Measurements from ENCODE around the gene SLC38A3. TPM values are rescaled to one million over a fixed set of nuclear protein-coding genes. Genes with fewer than 3 reads are reported as not detected.
"Not testable (repeated sequence)": the region's sequence is repeated elsewhere in the genome, so short reads cannot be mapped to it uniquely, and the experiment has no call there.

The SLC38A3 gene
- total RNA-seq, 2 experiments from 2014 or later, result not detected

GRCh38 chr3:50211368-50211717, 6.3 kb downstream of the SLC38A3 start:
- not testable (repeated sequence) for H3K9me3 Mint-ChIP-seq; H3K36me3 Mint-ChIP-seq (ENCODE audit: low read depth); H3K4me1 Mint-ChIP-seq; H3K27ac Mint-ChIP-seq; H3K4me3 Mint-ChIP-seq; DNase-seq
- CTCF ChIA-PET, result interaction anchor here (1.4 to 4.4 kb wide), 4 partner anchors 16 to 113 kb away, joined by 3 to 18 read pairs (median 4); partner anchors contain the start of gene GNAT1
- H3K27me3 Mint-ChIP-seq, result peaks cover 18% of the 10 kb centered on the region
- POLR2A ChIA-PET, result interaction anchor here (0.8 to 1.4 kb wide), 3 partner anchors 8 to 10 kb away, joined by 3 to 4 read pairs (median 3); no protein-coding TSS in a partner anchor

GRCh38 chr3:50211930-50212329, 6.9 kb downstream of the SLC38A3 start:
- ChIA-PET POLR2A (interaction anchor here (0.8 kb wide), 1 partner anchor 9 kb away, joined by 4 read pairs; no protein-coding TSS in a partner anchor), CTCF (interaction anchor here (0.5 to 4.4 kb wide), 4 partner anchors 17 to 35 kb away, joined by 3 to 18 read pairs (median 4); partner anchors contain the start of gene GNAT1)
- Mint-ChIP-seq H3K36me3 (ENCODE audit: low read depth) (no peaks in the 10 kb centered on the region), H3K4me1 (no peaks in the 10 kb centered on the region), H3K9me3 (no peaks in the 10 kb centered on the region), H3K27ac (no peak overlapping the region), H3K4me3 (no peak overlapping the region), H3K27me3 (peaks cover 13% of the 10 kb centered on the region)
- no peak for DNase-seq

- ChIA-PET CTCF (interaction anchor here (0.5 to 4.4 kb wide), 3 partner anchors 18 to 22 kb away, joined by 3 to 18 read pairs (median 5); partner anchors contain the start of gene GNAT1), POLR2A (no interaction called here)
- Mint-ChIP-seq H3K27ac (no peak overlapping the region), H3K4me3 (no peak overlapping the region), H3K9me3 (no peaks in the 10 kb centered on the region), H3K36me3 (ENCODE audit: low read depth) (no peaks in the 10 kb centered on the region), H3K27me3 (peaks cover 9% of the 10 kb centered on the region), H3K4me1 (no peaks in the 10 kb centered on the region)
- no peak for DNase-seq
These were observed 7.4 kb downstream of the SLC38A3 start for GRCh38 chr3:50212502-50212901.

- Mint-ChIP-seq H3K4me1 (no peaks in the 10 kb centered on the region), H3K27me3 (peaks cover 5% of the 10 kb centered on the region), H3K27ac (no peak overlapping the region), H3K9me3 (no peaks in the 10 kb centered on the region), H3K4me3 (no peak overlapping the region), H3K36me3 (ENCODE audit: low read depth) (no peaks in the 10 kb centered on the region)
- POLR2A ChIA-PET, result no interaction called here
- DNase-seq, result no peak
- CTCF ChIA-PET, result interaction anchor here (1.9 to 4.4 kb wide), 2 partner anchors 18 to 21 kb away, joined by 5 to 18 read pairs; partner anchors contain the start of gene GNAT1
These were observed 7.9 kb downstream of the SLC38A3 start for GRCh38 chr3:50212971-50213370.

- no peak overlapping the region for H3K4me3 Mint-ChIP-seq
- POLR2A ChIA-PET, result no interaction called here
- H3K36me3 Mint-ChIP-seq (ENCODE audit: low read depth), result no peaks in the 10 kb centered on the region
- H3K27ac Mint-ChIP-seq, result no peak overlapping the region
- no peak for DNase-seq
- H3K27me3 Mint-ChIP-seq, result peaks cover 5% of the 10 kb centered on the region
- CTCF ChIA-PET, result no interaction called here
- no peaks in the 10 kb centered on the region for H3K9me3 Mint-ChIP-seq
- no peaks in the 10 kb centered on the region for H3K4me1 Mint-ChIP-seq
These were observed 8.3 kb downstream of the SLC38A3 start for GRCh38 chr3:50213373-50213772.

GRCh38 chr3:50214824-50215223, 9.8 kb downstream of the SLC38A3 start:
- H3K4me3 Mint-ChIP-seq, result no peak overlapping the region
- POLR2A ChIA-PET, result no interaction called here
- no peak for DNase-seq

GRCh38 chr3:50215529-50215928, 10.5 kb downstream of the SLC38A3 start:
- ChIA-PET CTCF (interaction anchor here (0.6 to 2.9 kb wide), 3 partner anchors 10 to 25 kb away, joined by 3 to 9 read pairs (median 5); no protein-coding TSS in a partner anchor), POLR2A (no interaction called here)
- DNase-seq, result no peak
- Mint-ChIP-seq H3K4me1 (no peaks in the 10 kb centered on the region), H3K4me3 (no peak overlapping the region), H3K9me3 (no peaks in the 10 kb centered on the region), H3K36me3 (ENCODE audit: low read depth) (no peaks in the 10 kb centered on the region), H3K27ac (no peak overlapping the region), H3K27me3 (peaks cover 1% of the 10 kb centered on the region)

More at GRCh38 chr3:50214824-50215223, 9.8 kb downstream of the SLC38A3 start:
- Mint-ChIP-seq H3K27ac (no peak overlapping the region), H3K9me3 (no peaks in the 10 kb centered on the region), H3K36me3 (ENCODE audit: low read depth) (no peaks in the 10 kb centered on the region), H3K4me1 (no peaks in the 10 kb centered on the region), H3K27me3 (peaks cover 1% of the 10 kb centered on the region)
- CTCF ChIA-PET, result interaction anchor here (2.9 kb wide), 1 partner anchor 11 kb away, joined by 9 read pairs; no protein-coding TSS in a partner anchor

- Mint-ChIP-seq H3K36me3 (ENCODE audit: low read depth) (no peaks in the 10 kb centered on the region), H3K4me1 (peaks cover 5% of the 10 kb centered on the region), H3K27me3 (peaks cover 1% of the 10 kb centered on the region), H3K9me3 (no peaks in the 10 kb centered on the region), H3K4me3 (no peak overlapping the region), H3K27ac (no peak overlapping the region)
- POLR2A ChIA-PET, result no interaction called here
- CTCF ChIA-PET, result interaction anchor here (1.3 to 5.5 kb wide), 3 partner anchors 8 to 29 kb away, joined by 4 to 56 read pairs (median 9); no protein-coding TSS in a partner anchor
- DNase-seq, result no peak
These were observed 12.6 kb downstream of the SLC38A3 start for GRCh38 chr3:50217681-50218080.

- Mint-ChIP-seq H3K36me3 (ENCODE audit: low read depth) (no peaks in the 10 kb centered on the region), H3K27ac (no peak overlapping the region), H3K4me3 (no peak overlapping the region), H3K9me3 (no peaks in the 10 kb centered on the region), H3K27me3 (peaks cover 4% of the 10 kb centered on the region), H3K4me1 (peaks cover 5% of the 10 kb centered on the region)
- ChIA-PET CTCF (interaction anchor here (1.3 to 5.5 kb wide), 3 partner anchors 24 to 28 kb away, joined by 4 to 56 read pairs (median 20); no protein-coding TSS in a partner anchor), POLR2A (interaction anchor here (1.0 to 1.4 kb wide), 2 partner anchors 7 to 28 kb away, joined by 3 read pairs; no protein-coding TSS in a partner anchor)
- DNase-seq, result no peak
These were observed 13.4 kb downstream of the SLC38A3 start for GRCh38 chr3:50218448-50218847.

GRCh38 chr3:50219285-50219684, 14.2 kb downstream of the SLC38A3 start:
- Mint-ChIP-seq H3K4me3 (no peak overlapping the region), H3K36me3 (ENCODE audit: low read depth) (no peaks in the 10 kb centered on the region), H3K27me3 (peaks cover 7% of the 10 kb centered on the region), H3K9me3 (no peaks in the 10 kb centered on the region), H3K27ac (no peak overlapping the region), H3K4me1 (peaks cover 5% of the 10 kb centered on the region)
- POLR2A ChIA-PET, result interaction anchor here (1.0 to 1.4 kb wide), 3 partner anchors 8 to 307 kb away, joined by 3 read pairs; no protein-coding TSS in a partner anchor
- DNase-seq, result no peak
- CTCF ChIA-PET, result interaction anchor here (1.0 to 5.5 kb wide), 3 partner anchors 25 to 39 kb away, joined by 3 to 56 read pairs (median 20); no protein-coding TSS in a partner anchor

- Mint-ChIP-seq H3K4me1 (peaks cover 5% of the 10 kb centered on the region), H3K4me3 (no peak overlapping the region), H3K36me3 (ENCODE audit: low read depth) (no peaks in the 10 kb centered on the region), H3K27me3 (peaks cover 11% of the 10 kb centered on the region), H3K9me3 (no peaks in the 10 kb centered on the region), H3K27ac (no peak overlapping the region)
- ChIA-PET CTCF (interaction anchor here (1.0 to 5.5 kb wide), 4 partner anchors 26 to 100 kb away, joined by 3 to 56 read pairs (median 12); no protein-coding TSS in a partner anchor), POLR2A (interaction anchor here (0.7 to 1.4 kb wide), 4 partner anchors 8 to 117 kb away, joined by 3 to 4 read pairs (median 4); no protein-coding TSS in a partner anchor)
- DNase-seq, result no peak
These were observed 15.0 kb downstream of the SLC38A3 start for GRCh38 chr3:50220109-50220508.

GRCh38 chr3:50221051-50221410, 16.0 kb downstream of the SLC38A3 start:
- POLR2A ChIA-PET, result interaction anchor here (0.7 to 1.3 kb wide), 5 partner anchors 9 to 101 kb away, joined by 3 to 4 read pairs (median 3); no protein-coding TSS in a partner anchor
- H3K4me1 Mint-ChIP-seq, result peaks cover 11% of the 10 kb centered on the region
- H3K27ac Mint-ChIP-seq, result no peak overlapping the region
- CTCF ChIA-PET, result interaction anchor here (1.2 to 5.5 kb wide), 3 partner anchors 26 to 101 kb away, joined by 3 to 56 read pairs (median 20); no protein-coding TSS in a partner anchor
- no peaks in the 10 kb centered on the region for H3K36me3 Mint-ChIP-seq (ENCODE audit: low read depth)
- H3K27me3 Mint-ChIP-seq, result peaks cover 16% of the 10 kb centered on the region
- H3K9me3 Mint-ChIP-seq, result no peaks in the 10 kb centered on the region
- H3K4me3 Mint-ChIP-seq, result no peak overlapping the region
- no peak for DNase-seq

GRCh38 chr3:50221411-50222168, 16.5 kb downstream of the SLC38A3 start:
- H3K4me1 Mint-ChIP-seq, result peaks cover 13% of the 10 kb centered on the region
- H3K27ac Mint-ChIP-seq, result peak overlapping the region; percentile 16
- ChIA-PET CTCF (interaction anchor here (1.0 to 5.5 kb wide), 3 partner anchors 25 to 41 kb away, joined by 3 to 56 read pairs (median 20); no protein-coding TSS in a partner anchor), POLR2A (interaction anchor here (0.7 to 1.3 kb wide), 4 partner anchors 10 to 101 kb away, joined by 3 to 4 read pairs (median 3); no protein-coding TSS in a partner anchor)
- no peaks in the 10 kb centered on the region for H3K36me3 Mint-ChIP-seq (ENCODE audit: low read depth)
- peaks cover 15% of the 10 kb centered on the region for H3K27me3 Mint-ChIP-seq
- no peaks in the 10 kb centered on the region for H3K9me3 Mint-ChIP-seq
- H3K4me3 Mint-ChIP-seq, result no peak overlapping the region
- no peak for DNase-seq

Data from activated CD4-positive, alpha-beta memory T cell treated with anti-CD3 and anti-CD28 coated beads, Interleukin-2, amount 10 ng/mL, durations not matched to agents 7 days and 5 days (primary cell).